Fibroblast of gingiva (primary cell): Measurements from ENCODE around the gene NAXD.
"Not testable (repeated sequence)": the region's sequence is repeated elsewhere in the genome, so short reads cannot be mapped to it uniquely, and the experiment has no call there.

Source experiments
- DNase-seq: peaks from one replicate; pipeline ENCODE4 v3.0.0-alpha.2; 2011; ENCODE audit warnings: low read depth

Gene NAXD

DNA sequence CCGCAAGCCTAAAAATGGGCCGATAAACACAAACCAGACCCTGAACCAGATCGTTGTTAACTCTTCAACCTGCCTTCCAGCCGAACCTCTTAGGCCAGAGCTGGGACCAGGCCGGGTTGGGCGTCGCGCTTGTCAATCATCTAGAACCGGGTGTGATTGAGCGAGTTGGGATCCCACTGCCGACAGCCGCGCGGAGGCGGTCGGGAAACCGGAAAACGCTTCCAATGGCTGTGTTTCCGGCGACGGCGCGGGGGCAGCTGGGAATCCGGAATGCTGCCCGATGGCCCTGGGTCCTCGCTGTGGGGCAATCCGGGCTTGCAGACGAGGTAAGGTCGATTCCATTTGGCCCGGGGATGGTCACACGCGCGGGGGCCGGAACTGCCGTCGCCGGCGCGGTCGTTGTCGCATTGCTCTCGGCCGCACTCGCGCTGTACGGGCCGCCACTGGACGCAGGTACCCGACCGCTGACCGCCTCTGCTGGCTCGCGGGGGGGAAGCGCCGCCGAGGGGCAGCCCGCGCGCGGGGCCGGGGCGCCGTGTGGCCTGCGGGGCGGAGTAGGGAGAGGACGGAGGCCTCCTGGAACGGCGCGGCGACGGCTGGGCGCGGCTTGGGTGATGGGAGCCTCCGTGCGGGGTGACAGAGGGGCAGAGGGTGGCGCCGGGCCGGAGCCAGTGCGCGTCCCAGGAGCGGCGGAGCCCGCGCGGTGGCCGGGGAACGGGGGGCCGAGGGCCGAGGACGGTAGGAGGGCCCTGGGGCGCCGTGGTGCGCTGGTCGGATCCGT lies at the start of gene NAXD:
Gene NAXD (plus strand): TSS at position 224 of the 781 bp plus-strand sequence. CDS start 57 bp downstream, at position 281.
- peak; percentile 96 for DNase-seq

GRCh38 chr13:110566171-110566570 lies 49.2 kb upstream of the NAXD start:
- no peak for DNase-seq

DNA sequence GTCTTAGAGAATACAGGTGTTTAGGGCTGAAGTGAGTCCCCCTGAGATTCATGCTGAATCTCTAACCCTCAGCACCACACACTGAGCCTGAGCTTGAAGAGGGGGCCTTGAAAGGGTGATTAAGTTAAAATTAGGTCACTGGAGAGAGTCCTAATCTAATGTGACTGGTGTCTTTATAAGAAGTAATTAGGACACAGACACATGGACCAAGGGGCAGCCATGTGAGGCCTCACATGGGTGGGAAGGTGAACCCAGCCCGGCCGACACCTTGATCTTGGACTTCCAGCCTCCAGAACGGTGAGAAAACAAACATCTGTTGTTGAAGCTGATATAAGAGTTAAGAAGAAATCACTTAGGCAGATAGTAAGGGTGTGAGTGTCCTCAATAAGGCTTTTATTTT lies 46.7 kb upstream of the NAXD start:
- no peak for DNase-seq

- not testable (repeated sequence) for DNase-seq
Measured at GRCh38 chr13:110569962-110570361, 45.4 kb upstream of the NAXD start.

DNA sequence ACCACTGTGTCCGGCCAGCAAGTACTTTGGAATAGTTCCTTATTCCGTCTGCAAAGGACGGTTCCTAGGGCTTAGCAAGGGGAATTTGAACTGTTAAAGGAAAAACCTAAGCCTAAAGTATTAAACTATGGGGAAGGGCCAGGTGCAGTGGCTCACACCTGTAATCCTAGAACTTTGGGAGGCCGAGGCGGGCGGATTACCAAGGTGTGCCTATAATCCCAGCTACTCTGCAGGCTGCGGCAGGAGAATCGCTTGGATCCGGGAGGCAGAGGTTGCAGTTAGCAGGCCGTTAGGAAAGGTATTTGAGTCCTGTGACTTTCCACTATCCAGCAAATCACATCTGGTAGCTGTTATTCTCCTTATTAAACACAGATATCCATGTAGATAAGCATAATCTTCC lies 44.5 kb upstream of the NAXD start:
- no peak for DNase-seq

DNA sequence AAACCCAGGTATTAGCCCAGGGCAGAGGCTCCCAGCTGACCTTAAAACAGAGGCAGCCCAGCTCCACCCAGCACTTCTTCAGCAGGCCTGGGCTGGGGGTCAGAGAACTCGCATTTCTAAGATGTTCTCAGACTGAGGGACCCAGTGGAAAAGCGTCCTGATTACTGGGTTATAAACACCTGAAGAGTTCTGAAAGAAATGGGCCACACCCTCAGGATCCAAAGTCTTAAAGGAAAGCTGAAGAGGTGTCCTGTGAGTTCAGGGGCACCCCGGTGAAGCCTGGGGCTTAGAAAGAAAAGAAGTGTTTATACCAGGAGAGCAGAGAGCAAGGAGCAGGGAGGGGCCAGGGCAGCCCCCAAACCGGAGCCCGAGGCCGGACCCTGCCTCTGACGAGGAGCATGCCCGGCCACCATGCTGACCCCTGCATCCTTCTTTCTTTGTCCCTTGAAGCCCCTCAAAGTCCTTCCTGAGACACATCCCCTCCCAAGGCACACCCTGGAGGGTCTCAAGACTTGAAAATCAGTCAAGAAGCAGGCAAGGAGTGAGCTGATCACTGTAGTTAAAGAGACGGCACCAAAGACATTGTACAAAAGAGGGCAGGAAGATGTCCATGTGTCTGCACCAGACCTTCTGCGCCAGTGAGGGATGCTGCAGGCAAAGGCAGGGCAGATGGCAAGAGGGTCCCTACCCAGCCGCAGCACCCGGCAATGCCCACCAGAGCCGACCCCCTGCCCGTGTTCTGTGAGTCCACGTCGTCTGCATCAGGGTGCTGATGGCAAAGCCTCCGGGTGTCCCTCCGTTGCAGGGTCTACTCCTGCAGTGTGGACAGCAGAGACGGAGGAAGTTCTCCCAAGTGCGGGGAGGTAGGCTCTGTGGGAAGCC lies 43.2 kb upstream of the NAXD start:
- DNase-seq: no peak

GRCh38 chr13:110572778-110573118 lies 42.6 kb upstream of the NAXD start:
- DNase-seq: no peak

DNA sequence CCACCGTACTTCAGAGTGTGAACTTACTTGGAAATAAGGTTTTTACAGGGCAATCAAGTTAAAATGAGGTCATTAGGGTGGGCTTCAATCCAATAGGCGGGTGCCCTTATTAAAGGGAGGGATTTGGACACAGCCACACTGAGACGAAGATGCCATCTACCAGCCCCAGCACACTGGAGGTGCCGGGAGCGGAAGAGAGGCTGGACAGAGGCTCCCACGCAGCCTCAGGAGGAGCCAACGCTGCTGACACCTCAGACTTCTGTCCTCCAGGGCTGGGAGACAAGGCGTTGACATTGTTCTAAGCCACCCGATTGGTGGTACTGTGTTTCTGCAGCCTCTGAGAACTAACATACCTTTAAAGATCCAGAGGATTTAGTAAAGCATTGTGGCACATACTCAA lies 41.2 kb upstream of the NAXD start:
- DNase-seq: no peak

GRCh38 chr13:110575322-110576069 lies 39.8 kb upstream of the NAXD start:
- peak; percentile 23 for DNase-seq

DNA sequence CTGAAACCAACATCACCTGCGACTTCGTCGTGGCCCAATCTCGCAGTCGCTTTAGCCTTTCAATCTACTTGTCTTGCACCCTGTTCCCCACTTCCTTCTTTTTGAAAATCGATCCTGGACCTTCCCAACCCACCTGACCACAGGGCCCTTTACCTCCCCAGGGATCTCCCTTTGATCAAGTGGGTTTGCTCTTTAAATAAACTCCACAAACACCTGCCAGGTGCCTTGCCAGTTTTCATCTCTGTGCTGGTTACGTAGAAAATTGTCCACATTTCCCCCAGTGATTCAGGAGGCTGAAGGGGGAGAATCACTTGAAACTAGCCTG lies 39.3 kb upstream of the NAXD start:
- DNase-seq: no peak

- DNase-seq: no peak
Measured at GRCh38 chr13:110576736-110577476, 38.4 kb upstream of the NAXD start.

GRCh38 chr13:110578363-110578762 lies 37.0 kb upstream of the NAXD start:
- no peak for DNase-seq

- no peak for DNase-seq
Measured at GRCh38 chr13:110580800-110581199, 34.5 kb upstream of the NAXD start.

- DNase-seq: no peak
Measured at GRCh38 chr13:110581506-110582185, 33.7 kb upstream of the NAXD start.

GRCh38 chr13:110582421-110582954 lies 32.9 kb upstream of the NAXD start:
- DNase-seq: no peak

- DNase-seq: no peak
Measured at GRCh38 chr13:110583178-110583865, 32.0 kb upstream of the NAXD start.

DNA sequence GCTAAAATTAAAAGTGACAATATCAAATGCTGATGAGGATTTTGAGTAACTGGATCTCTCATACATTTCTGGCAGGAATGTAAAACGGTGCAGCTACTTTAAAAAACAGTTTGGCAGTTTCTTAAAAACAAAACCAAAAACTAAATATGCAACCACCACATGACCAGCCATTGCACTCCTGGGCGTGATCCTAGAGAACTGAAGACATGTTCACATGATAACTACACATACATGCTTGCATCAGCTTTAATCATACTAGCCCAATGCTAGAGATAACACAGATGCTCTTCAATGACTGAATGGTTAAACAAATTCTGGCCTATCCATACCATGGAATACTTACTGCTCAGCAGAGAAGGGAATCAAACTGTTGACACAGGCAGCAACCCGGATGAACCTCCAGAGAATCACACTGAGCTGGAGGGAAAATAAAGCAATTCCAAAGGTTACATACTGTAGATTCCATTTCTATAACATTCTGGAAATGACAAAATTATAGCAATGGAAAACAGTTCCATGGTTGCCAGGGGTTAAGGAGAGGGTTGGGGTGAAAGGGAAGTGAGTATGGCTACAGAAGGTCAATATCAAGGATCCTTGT lies 25.5 kb upstream of the NAXD start:
- no peak for DNase-seq

DNA sequence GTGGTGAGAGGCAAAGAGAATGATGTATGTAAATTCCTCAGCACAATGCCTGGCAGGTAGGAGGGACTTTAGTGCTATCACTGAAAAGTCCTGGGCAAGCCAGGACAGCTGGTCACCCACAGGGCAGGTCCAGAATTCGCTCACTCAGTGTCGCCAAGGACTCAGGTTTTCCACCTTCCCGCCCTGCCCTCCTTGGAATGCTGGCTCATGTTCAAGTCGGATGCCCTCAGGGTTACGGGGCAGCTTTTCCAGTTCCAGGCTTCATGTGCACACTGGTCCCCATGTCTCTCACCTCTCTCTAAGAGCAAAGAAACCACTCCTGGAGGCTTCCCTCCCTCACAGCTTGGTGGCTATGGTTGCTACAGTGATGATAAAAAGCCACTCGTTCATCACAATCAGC lies 24.8 kb upstream of the NAXD start:
- DNase-seq: no peak

- peak; percentile 78 for DNase-seq
Measured at GRCh38 chr13:110592665-110593064, 22.7 kb upstream of the NAXD start.
